Measurements from ENCODE around the gene SCPEP1.

DNA sequence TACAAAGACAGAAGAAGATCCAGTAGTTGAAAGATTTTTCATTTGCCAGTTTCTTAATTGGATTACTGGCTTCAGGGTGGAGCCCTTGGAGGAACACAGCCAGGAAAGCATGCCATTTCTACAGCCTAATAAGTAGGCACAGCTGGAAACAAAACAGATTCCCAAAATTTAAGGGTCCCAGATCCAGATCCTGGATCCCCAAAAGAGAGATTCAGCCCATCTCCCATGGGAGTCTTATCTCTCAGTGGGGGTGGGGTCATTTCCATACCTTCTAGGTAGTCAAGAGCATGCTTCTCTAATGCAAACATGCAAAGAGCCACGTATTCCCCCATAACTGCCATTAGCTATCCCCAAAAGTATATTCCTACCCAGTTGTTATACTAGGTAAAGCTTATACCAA lies 49.9 kb downstream of the SCPEP1 start:
- TF ChIP-seq, protein P1, sequence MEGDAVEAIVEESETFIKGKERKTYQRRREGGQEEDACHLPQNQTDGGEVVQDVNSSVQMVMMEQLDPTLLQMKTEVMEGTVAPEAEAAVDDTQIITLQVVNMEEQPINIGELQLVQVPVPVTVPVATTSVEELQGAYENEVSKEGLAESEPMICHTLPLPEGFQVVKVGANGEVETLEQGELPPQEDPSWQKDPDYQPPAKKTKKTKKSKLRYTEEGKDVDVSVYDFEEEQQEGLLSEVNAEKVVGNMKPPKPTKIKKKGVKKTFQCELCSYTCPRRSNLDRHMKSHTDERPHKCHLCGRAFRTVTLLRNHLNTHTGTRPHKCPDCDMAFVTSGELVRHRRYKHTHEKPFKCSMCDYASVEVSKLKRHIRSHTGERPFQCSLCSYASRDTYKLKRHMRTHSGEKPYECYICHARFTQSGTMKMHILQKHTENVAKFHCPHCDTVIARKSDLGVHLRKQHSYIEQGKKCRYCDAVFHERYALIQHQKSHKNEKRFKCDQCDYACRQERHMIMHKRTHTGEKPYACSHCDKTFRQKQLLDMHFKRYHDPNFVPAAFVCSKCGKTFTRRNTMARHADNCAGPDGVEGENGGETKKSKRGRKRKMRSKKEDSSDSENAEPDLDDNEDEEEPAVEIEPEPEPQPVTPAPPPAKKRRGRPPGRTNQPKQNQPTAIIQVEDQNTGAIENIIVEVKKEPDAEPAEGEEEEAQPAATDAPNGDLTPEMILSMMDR (IDR thresholded peaks at IDR 0.05), result no peak
- TF ChIP-seq POLR2A (IDR thresholded peaks at IDR 0.05), result no peak

Data from right lobe of liver (tissue), 4 donors.